Epidermal melanocyte (primary cell): ENCODE measurements around the gene HES4.

Experiments
- DNase-seq: peaks from one replicate; pipeline ENCODE4 v3.0.0; 2011; ENCODE audit warnings: low spot score; ENCODE audit not compliant: insufficient read length

Gene HES4

DNA sequence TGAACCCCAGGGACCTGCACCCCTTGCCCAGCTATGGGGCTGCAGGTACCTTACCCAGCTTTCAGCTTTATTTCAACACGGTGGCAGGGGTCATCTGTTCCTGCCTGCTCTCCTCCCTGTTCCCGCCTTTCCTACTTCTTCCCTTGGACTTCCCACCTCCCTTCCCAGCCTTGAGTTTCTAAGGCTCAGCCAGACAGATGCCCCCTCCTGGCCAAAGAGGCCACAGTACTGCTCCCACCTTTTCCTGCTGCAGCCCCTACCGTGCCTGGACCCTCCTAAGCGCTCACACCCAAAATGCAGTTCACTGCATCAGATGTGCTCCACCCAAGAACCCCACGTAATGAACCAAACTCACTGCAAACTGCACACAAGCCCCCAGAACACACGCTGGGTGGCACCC, 48.5 kb downstream of the HES4 start:
- no peak for DNase-seq

DNA sequence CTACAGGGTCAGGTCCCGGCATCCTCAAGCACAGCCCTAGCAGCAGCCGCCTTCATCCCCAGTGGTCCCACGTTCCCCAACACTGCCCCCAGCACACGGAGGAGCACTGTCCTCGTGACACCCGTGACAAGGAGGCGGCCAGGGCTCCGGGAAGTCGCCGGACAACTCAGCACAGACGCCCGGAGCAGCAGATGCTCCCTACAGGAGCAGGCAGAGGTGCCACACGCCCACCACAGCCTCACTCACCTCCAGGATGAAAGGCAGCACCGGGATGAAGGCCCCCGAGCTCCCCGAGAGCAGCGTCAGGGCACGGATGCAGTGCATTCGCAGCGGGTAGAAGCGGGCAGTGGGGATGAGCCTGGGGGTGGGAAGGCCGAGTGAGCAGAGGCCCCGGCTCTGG, 49.0 kb downstream of the HES4 start:
- no peak for DNase-seq

- no peak for DNase-seq
Observed at GRCh38 chr1:950268-950667, 49.6 kb downstream of the HES4 start.
